Activated CD4-positive, alpha-beta T cell treated with anti-CD3 and anti-CD28 coated beads for 36 hours (primary cell): ENCODE measurements around the gene MORN5. TPM values are rescaled to one million over a fixed set of nuclear protein-coding genes. Genes with fewer than 3 reads are reported as not detected.

Source experiments
- ATAC-seq: fragments of 200-7000 bp; cut with Tn5 transposase; one replicate; pipeline ENCODE4 v1.10.0; 2021; ENCODE audit warnings: mild to moderate bottlenecking, moderate library complexity
- CTCF ChIA-PET: fragments of 350-600 bp; sonication (Branson Sonifier 250); formaldehyde crosslinking; loops from one replicate; lab custom pipeline; 2021; ENCODE audit warnings: antibody characterized with exemption; lab: Charles Lee
- POLR2A ChIA-PET: fragments of 350-600 bp; sonication (Branson Sonifier 250); formaldehyde crosslinking; loops from one replicate; lab custom pipeline; 2021; ENCODE audit warnings: antibody characterized with exemption, inconsistent platforms; lab: Charles Lee
- DNase-seq: peaks from one replicate; pipeline ENCODE4 v3.0.0-alpha.2; 2020
- H3K27ac Mint-ChIP-seq: one replicate; pipeline ENCODE4 v1.8.0; 2021; ENCODE audit warnings: mixed read lengths
- H3K27me3 Mint-ChIP-seq: one replicate; pipeline ENCODE4 v1.8.0; 2021; ENCODE audit warnings: mixed read lengths
- H3K36me3 Mint-ChIP-seq: one replicate; pipeline ENCODE4 v1.8.0; 2021; ENCODE audit warnings: low read depth, mixed read lengths
- H3K4me1 Mint-ChIP-seq: one replicate; pipeline ENCODE4 v1.8.0; 2021; ENCODE audit warnings: mixed read lengths
- H3K4me3 Mint-ChIP-seq: one replicate; pipeline ENCODE4 v1.8.0; 2021; ENCODE audit warnings: mild to moderate bottlenecking, moderate library complexity, mixed read lengths
- H3K9me3 Mint-ChIP-seq: one replicate; pipeline ENCODE4 v1.8.0; 2021; ENCODE audit warnings: low read depth, mixed read lengths
- intact Hi-C, 2 experiments: fragments of 100-400 bp; cut with DNase I in 1 of 2; cut with micrococcal nuclease in 1 of 2; formaldehyde crosslinking; loops; one replicate each; pipeline versions ENCODE4 v1.14.2 to v1.15.1; 2022 to 2024; cut with DNase I, micrococcal nuclease
- total RNA-seq, 2 experiments: library from RNA; stranded (reverse); gene quantifications; one replicate each; pipeline ENCODE4 v1.2.3, GENCODE V29; 2021

MORN5 gene
- total RNA-seq, 2 experiments from 2014 or later: not detected

DNA sequence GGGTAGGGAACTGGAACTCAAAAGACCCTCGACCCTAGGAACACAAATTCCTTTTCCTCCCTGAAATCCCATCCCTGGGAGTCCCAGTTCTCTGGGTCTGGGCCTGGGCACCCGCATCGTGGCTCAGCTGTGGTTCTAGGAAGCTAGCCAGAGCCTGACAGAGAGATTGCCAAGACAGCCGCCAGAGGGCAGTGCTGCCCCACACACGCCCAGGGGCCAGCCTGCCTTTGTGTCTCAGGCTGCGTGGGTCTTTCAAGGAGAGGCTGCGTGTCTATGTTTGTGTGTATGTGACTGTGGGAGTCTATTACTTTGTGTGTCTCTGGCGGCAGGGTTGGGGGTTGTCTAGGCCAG, 34.6 kb upstream of the MORN5 start:
- DNase-seq (peak; percentile 88), ATAC-seq (peak; percentile 80)
- ChIA-PET CTCF (interaction anchor here (0.5 to 11.9 kb wide), 42 partner anchors 9 to 1125 kb away, joined by 3 to 208 read pairs (median 4); partner anchors contain the start of genes MORN5, MRRF, NDUFA8 and RBM18), POLR2A (interaction anchor here (1.0 kb wide), 1 partner anchor 26 kb away, joined by 5 read pairs; no protein-coding TSS in a partner anchor)
- H3K36me3 Mint-ChIP-seq: no peaks in the 10 kb centered on the region
- peaks cover 23% of the 10 kb centered on the region for H3K27me3 Mint-ChIP-seq
- H3K4me1 Mint-ChIP-seq: peaks cover 13% of the 10 kb centered on the region
- no peak overlapping the region for H3K27ac Mint-ChIP-seq
- H3K4me3 Mint-ChIP-seq: no peak overlapping the region
- intact Hi-C loops: loop anchor here (1.0 to 2.0 kb wide), 4 partner anchors 34 to 685 kb away; partner anchors contain the start of genes MORN5 (in 1 of the 2) and NDUFA8 (in 1 of the 2)
- H3K9me3 Mint-ChIP-seq: no peaks in the 10 kb centered on the region

- intact Hi-C loops: loop anchor here (1.0 to 2.0 kb wide), 4 partner anchors 33 to 685 kb away; partner anchors contain the start of genes MORN5 (in 1 of the 2) and NDUFA8 (in 1 of the 2)
- Mint-ChIP-seq H3K9me3 (no peaks in the 10 kb centered on the region), H3K36me3 (no peaks in the 10 kb centered on the region), H3K4me3 (peak overlapping the region; percentile 56), H3K4me1 (peaks cover 13% of the 10 kb centered on the region), H3K27ac (no peak overlapping the region), H3K27me3 (peaks cover 26% of the 10 kb centered on the region)
- CTCF ChIA-PET: interaction anchor here (0.5 to 11.9 kb wide), 32 partner anchors 8 to 685 kb away, joined by 3 to 208 read pairs (median 4); partner anchors contain the start of genes MORN5, MRRF, NDUFA8 and RBM18
- no peak for DNase-seq
- POLR2A ChIA-PET: no interaction called here
- peak; percentile 5 for ATAC-seq
Observed at GRCh38 chr9:122125509-122126330, 34.0 kb upstream of the MORN5 start.

GRCh38 chr9:122126331-122127261, 33.1 kb upstream of the MORN5 start:
- Mint-ChIP-seq H3K9me3 (no peaks in the 10 kb centered on the region), H3K36me3 (no peaks in the 10 kb centered on the region), H3K4me1 (peaks cover 13% of the 10 kb centered on the region), H3K27me3 (peaks cover 31% of the 10 kb centered on the region), H3K4me3 (peak overlapping the region; percentile 56), H3K27ac (no peak overlapping the region)
- POLR2A ChIA-PET: no interaction called here
- DNase-seq (peak; percentile 46), ATAC-seq (no peak)
- CTCF ChIA-PET: interaction anchor here (0.5 to 11.9 kb wide), 12 partner anchors 11 to 682 kb away, joined by 3 to 208 read pairs (median 3); partner anchors contain the start of genes MRRF and RBM18
- intact Hi-C loops: no loop called here

- peak; percentile 48 for DNase-seq
- no peak overlapping the region for H3K27ac Mint-ChIP-seq
- no peaks in the 10 kb centered on the region for H3K9me3 Mint-ChIP-seq
- peak; percentile 16 for ATAC-seq
- CTCF ChIA-PET: interaction anchor here (1.0 to 11.9 kb wide), 4 partner anchors 30 to 225 kb away, joined by 3 to 208 read pairs (median 88); partner anchors contain the start of genes MRRF and RBM18
- POLR2A ChIA-PET: interaction anchor here (0.5 kb wide), 1 partner anchor 18 kb away, joined by 3 read pairs; no protein-coding TSS in a partner anchor
- peaks cover 31% of the 10 kb centered on the region for H3K27me3 Mint-ChIP-seq
- no peak overlapping the region for H3K4me3 Mint-ChIP-seq
- peaks cover 13% of the 10 kb centered on the region for H3K4me1 Mint-ChIP-seq
- intact Hi-C loops: no loop called here
- H3K36me3 Mint-ChIP-seq: no peaks in the 10 kb centered on the region
Observed at GRCh38 chr9:122127396-122127798, 32.3 kb upstream of the MORN5 start.

GRCh38 chr9:122128007-122128968, 31.4 kb upstream of the MORN5 start:
- Mint-ChIP-seq H3K4me3 (no peak overlapping the region), H3K4me1 (peaks cover 13% of the 10 kb centered on the region), H3K27ac (no peak overlapping the region), H3K36me3 (no peaks in the 10 kb centered on the region), H3K9me3 (no peaks in the 10 kb centered on the region), H3K27me3 (peaks cover 31% of the 10 kb centered on the region)
- intact Hi-C loops: no loop called here
- POLR2A ChIA-PET: interaction anchor here (0.5 kb wide), 1 partner anchor 17 kb away, joined by 3 read pairs; no protein-coding TSS in a partner anchor
- ATAC-seq: no peak
- DNase-seq: no peak
- CTCF ChIA-PET: interaction anchor here (0.9 to 11.9 kb wide), 4 partner anchors 7 to 224 kb away, joined by 3 to 208 read pairs (median 86); no protein-coding TSS in a partner anchor

DNA sequence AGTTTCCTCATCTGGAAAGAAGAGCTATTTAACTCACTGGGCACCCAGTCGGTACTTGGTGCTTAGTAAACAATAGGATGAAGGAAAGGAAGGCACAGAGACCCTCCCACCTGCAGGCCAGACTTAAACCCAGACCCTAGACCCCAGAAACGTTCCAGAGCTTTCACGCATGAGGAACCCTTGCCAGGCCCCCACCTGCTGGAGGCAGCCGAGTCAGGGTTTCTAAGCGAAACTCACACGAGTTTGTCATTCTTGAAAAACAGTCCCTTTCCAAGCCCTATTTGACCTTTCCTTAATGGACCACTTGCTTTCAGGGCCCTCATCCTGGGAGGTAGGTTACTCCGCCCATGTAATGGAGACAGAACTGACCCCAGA, 30.8 kb upstream of the MORN5 start:
- DNase-seq: no peak
- Mint-ChIP-seq H3K27ac (no peak overlapping the region), H3K27me3 (peaks cover 31% of the 10 kb centered on the region), H3K9me3 (no peaks in the 10 kb centered on the region), H3K36me3 (no peaks in the 10 kb centered on the region), H3K4me3 (no peak overlapping the region), H3K4me1 (peaks cover 13% of the 10 kb centered on the region)
- POLR2A ChIA-PET: no interaction called here
- no peak for ATAC-seq
- CTCF ChIA-PET: interaction anchor here (0.9 to 11.9 kb wide), 4 partner anchors 8 to 223 kb away, joined by 3 to 208 read pairs (median 86); no protein-coding TSS in a partner anchor
- intact Hi-C loops: no loop called here

DNA sequence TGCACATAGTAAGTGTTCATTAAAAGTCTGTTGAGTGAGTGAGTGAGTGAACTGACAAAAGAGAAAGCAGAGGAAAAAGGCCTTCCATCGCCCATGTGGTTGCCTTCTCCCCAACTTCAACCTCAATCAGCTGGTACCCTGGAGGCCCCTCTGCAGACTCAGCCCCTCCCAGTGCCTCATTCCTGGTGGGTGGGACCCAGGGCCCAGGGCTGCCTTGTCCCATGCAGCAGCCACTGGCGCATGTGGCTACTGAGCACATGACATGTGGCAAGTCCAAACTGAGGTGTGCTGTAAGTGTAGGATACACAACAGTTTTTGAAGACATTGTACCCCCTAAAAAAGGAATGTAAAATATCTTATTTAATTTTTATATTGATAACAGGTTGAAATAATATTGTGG, 29.7 kb upstream of the MORN5 start:
- H3K9me3 Mint-ChIP-seq: no peaks in the 10 kb centered on the region
- ChIA-PET POLR2A (no interaction called here), CTCF (interaction anchor here (8.0 to 11.9 kb wide), 2 partner anchors 33 to 222 kb away, joined by 168 to 208 read pairs; no protein-coding TSS in a partner anchor)
- H3K27ac Mint-ChIP-seq: no peak overlapping the region
- no peaks in the 10 kb centered on the region for H3K36me3 Mint-ChIP-seq
- no peak for DNase-seq
- intact Hi-C loops: no loop called here
- ATAC-seq: no peak
- no peak overlapping the region for H3K4me3 Mint-ChIP-seq
- peaks cover 13% of the 10 kb centered on the region for H3K4me1 Mint-ChIP-seq
- peaks cover 28% of the 10 kb centered on the region for H3K27me3 Mint-ChIP-seq

DNA sequence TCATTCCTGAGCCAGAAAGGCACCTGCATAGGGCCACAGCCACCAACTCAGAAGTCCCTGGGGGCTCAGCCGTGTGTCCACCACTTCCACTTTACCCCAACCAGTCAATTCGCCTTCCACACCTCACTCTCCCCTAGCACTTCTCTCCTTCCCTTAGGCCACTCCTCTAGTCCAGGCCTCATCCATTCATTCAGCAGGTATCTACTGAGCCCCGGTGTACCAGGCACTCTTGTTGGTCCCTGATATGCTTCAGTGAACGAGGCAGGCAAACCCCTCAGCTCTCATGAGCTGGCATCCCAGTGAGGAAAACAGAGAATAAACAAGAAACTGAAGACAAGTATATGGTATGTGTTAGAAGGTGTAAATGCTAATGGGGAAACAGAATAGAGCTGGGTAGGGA, 28.9 kb upstream of the MORN5 start:
- no peak overlapping the region for H3K27ac Mint-ChIP-seq
- intact Hi-C loops: no loop called here
- DNase-seq (no peak), ATAC-seq (no peak)
- no peak overlapping the region for H3K4me3 Mint-ChIP-seq
- H3K4me1 Mint-ChIP-seq: peaks cover 9% of the 10 kb centered on the region
- no peaks in the 10 kb centered on the region for H3K9me3 Mint-ChIP-seq
- peaks cover 22% of the 10 kb centered on the region for H3K27me3 Mint-ChIP-seq
- H3K36me3 Mint-ChIP-seq: no peaks in the 10 kb centered on the region
- ChIA-PET CTCF (interaction anchor here (0.6 kb wide), 1 partner anchor 227 kb away, joined by 4 read pairs; no protein-coding TSS in a partner anchor), POLR2A (no interaction called here)

DNA sequence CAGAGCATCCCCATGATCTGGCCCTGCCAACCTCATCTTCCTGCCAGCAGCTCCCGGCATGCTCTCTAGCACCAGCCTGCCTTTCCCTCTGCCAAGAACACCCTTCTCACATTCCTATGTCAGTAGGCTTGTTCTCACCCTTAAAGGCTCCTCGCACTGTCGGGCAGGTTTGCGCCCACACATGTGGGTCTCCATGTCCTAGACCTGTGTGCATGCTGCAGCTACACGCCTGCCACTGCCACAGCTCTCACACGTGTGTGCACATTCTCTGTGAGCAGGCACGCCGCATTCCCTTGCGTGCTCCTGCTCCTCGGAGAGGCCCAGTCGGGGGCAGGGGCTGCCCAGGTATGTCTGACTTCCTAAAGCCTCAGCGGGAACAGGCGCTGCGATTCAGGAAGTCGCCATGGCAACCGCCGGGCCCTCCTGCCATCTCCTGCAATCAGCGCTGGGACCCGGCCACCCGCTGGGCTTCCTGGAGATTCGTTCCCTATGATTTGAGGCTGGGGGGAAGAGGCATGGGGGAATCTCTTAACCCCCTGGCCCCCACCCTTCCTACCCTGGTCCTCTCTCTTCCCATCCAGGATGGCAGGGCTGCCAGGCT, 28.2 kb upstream of the MORN5 start:
- ChIA-PET POLR2A (no interaction called here), CTCF (no interaction called here)
- H3K9me3 Mint-ChIP-seq: no peaks in the 10 kb centered on the region
- no peak overlapping the region for H3K4me3 Mint-ChIP-seq
- intact Hi-C loops: no loop called here
- H3K4me1 Mint-ChIP-seq: peaks cover 3% of the 10 kb centered on the region
- H3K36me3 Mint-ChIP-seq: no peaks in the 10 kb centered on the region
- DNase-seq (no peak), ATAC-seq (no peak)
- H3K27ac Mint-ChIP-seq: no peak overlapping the region
- peaks cover 15% of the 10 kb centered on the region for H3K27me3 Mint-ChIP-seq

DNA sequence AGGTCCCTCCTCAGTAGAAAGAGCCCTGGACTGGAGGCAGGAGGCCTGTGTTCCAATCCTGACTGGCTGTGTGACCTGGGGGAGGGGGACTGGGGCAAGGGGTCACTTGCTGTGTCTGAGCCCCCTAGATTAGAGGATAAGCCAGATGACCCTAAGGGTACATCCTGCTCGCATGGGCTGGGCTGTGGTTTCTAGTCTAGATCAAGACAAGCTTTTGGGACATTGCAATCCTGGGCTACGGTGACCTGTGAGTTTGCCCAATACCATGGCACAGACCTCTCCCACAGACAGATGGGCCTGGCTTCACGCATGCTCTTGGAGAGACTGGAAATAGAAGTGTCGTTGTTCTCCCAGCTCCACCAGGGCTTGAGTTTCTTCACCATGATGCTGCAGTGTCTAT, 27.2 kb upstream of the MORN5 start:
- H3K9me3 Mint-ChIP-seq: no peaks in the 10 kb centered on the region
- intact Hi-C loops: no loop called here
- no peaks in the 10 kb centered on the region for H3K4me1 Mint-ChIP-seq
- DNase-seq (no peak), ATAC-seq (no peak)
- CTCF ChIA-PET: interaction anchor here (1.2 to 1.3 kb wide), 2 partner anchors 33 to 414 kb away, joined by 3 to 6 read pairs; no protein-coding TSS in a partner anchor
- no peak overlapping the region for H3K4me3 Mint-ChIP-seq
- POLR2A ChIA-PET: no interaction called here
- no peak overlapping the region for H3K27ac Mint-ChIP-seq
- no peaks in the 10 kb centered on the region for H3K36me3 Mint-ChIP-seq
- H3K27me3 Mint-ChIP-seq: peaks cover 8% of the 10 kb centered on the region
